Endometrial microvascular endothelial cells (primary cell): ENCODE results near the gene ADAMTS14. TPM values are rescaled to one million over a fixed set of nuclear protein-coding genes. Genes with fewer than 3 reads are reported as not detected.
"Not testable (repeated sequence)": the region's sequence is repeated elsewhere in the genome, so short reads cannot be mapped to it uniquely, and the experiment has no call there.

Source experiments
- in situ Hi-C: cut with HindIII; loops from 2 replicates; pipeline ENCODE4 v1.10.0; 2017; ENCODE audit warnings: low sequenced_read_pairs, low pct_unique_long_range_greater_than_20kb; ENCODE audit errors: inconsistent ontology term
- total RNA-seq: library from RNA; depleted of rRNA; stranded (reverse); fragments of >200 nt; gene quantifications from one replicate; pipeline ENCODE4 v1.2.3, GENCODE V29; 2015; ENCODE audit errors: inconsistent ontology term

Gene ADAMTS14
- total RNA-seq = not detected

GRCh38 chr10:70672165-70673042 is at the start of gene ADAMTS14:
Gene ADAMTS14 (plus strand): TSS chr10:70672506. CDS start chr10:70672803, 297 bp downstream.
- in situ Hi-C loops = no loop called here

GRCh38 chr10:70622541-70622940 is 49.8 kb upstream of the ADAMTS14 start:
- in situ Hi-C loops = no loop called here

GRCh38 chr10:70622981-70623844 is 49.1 kb upstream of the ADAMTS14 start:
- in situ Hi-C loops = no loop called here

GRCh38 chr10:70626056-70626455 is 46.2 kb upstream of the ADAMTS14 start:
- in situ Hi-C loops = no loop called here

- in situ Hi-C loops = no loop called here
Observed at GRCh38 chr10:70629338-70629737, 43.0 kb upstream of the ADAMTS14 start.

- in situ Hi-C loops = not testable (repeated sequence)
Observed at GRCh38 chr10:70631735-70632134, 40.6 kb upstream of the ADAMTS14 start.

GRCh38 chr10:70634011-70634410 is 38.3 kb upstream of the ADAMTS14 start:
- in situ Hi-C loops = no loop called here

- in situ Hi-C loops = not testable (repeated sequence)
Observed at GRCh38 chr10:70634515-70634914, 37.8 kb upstream of the ADAMTS14 start.

GRCh38 chr10:70639640-70640383 is 32.5 kb upstream of the ADAMTS14 start:
- in situ Hi-C loops = not testable (repeated sequence)

- in situ Hi-C loops = not testable (repeated sequence)
Observed at GRCh38 chr10:70643272-70643671, 29.0 kb upstream of the ADAMTS14 start.

- in situ Hi-C loops = not testable (repeated sequence)
Observed at GRCh38 chr10:70644959-70645358, 27.3 kb upstream of the ADAMTS14 start.

- in situ Hi-C loops = no loop called here
Observed at GRCh38 chr10:70647086-70647485, 25.2 kb upstream of the ADAMTS14 start.

- in situ Hi-C loops = no loop called here
Observed at GRCh38 chr10:70648427-70648826, 23.9 kb upstream of the ADAMTS14 start.

GRCh38 chr10:70649526-70649925 is 22.8 kb upstream of the ADAMTS14 start:
- in situ Hi-C loops = no loop called here

GRCh38 chr10:70650104-70650503 is 22.2 kb upstream of the ADAMTS14 start:
- in situ Hi-C loops = no loop called here

- in situ Hi-C loops = no loop called here
Observed at GRCh38 chr10:70650718-70651117, 21.6 kb upstream of the ADAMTS14 start.

- in situ Hi-C loops = no loop called here
Observed at GRCh38 chr10:70651661-70652060, 20.6 kb upstream of the ADAMTS14 start.

GRCh38 chr10:70652761-70653657 is 19.3 kb upstream of the ADAMTS14 start:
- in situ Hi-C loops = no loop called here
